ENCODE data around the gene VDR.
A peak's percentile ranks its signal among the peaks of the same experiment; 100 is the strongest.

The VDR gene

DNA sequence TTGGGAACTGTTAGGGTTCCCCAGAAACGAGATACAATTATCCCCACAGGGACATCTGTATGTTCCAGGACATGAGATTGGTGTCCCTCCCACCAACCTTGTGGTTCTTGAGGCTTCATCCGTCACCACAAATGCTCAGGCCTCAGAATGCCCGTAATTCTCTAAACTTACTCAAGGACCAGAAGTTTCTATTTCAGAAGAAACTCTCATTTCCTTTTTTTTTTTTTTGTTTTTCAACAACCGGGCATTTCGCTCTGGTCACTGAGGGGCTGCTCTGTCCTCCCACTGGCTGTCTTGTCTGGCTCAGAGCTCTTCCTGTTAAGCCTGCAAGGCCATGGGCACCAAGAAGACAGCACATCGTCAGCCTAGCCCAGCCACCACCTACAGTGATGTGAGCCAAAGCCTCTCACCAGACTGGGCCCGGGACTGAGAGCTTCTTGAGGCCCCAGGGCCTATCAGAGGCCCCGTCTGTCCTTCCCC, 36.2 kb downstream of the VDR start:
- DNase-seq (ENCODE audit: low read depth): no peak

DNA sequence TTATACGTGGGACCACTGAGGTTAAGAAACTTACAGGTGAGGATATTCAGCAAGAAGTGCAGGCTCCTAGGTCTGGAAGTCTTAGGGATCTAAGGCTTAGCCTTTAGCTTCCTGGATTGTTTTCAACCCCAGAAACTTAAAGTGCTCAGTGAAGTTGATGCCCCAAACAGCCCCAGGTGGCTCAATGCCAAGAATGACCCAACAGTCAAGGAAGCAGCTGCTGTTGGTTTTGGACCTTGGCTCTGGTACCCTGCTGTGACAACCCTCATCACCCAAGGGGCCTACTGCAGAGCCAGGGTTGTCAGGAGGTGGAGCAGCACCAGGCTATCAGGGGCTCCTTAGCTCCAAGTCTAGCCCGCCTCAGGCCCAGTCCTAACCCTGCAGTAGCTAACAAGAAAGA, 36.8 kb downstream of the VDR start:
- DNase-seq (ENCODE audit: low read depth): no peak

DNA sequence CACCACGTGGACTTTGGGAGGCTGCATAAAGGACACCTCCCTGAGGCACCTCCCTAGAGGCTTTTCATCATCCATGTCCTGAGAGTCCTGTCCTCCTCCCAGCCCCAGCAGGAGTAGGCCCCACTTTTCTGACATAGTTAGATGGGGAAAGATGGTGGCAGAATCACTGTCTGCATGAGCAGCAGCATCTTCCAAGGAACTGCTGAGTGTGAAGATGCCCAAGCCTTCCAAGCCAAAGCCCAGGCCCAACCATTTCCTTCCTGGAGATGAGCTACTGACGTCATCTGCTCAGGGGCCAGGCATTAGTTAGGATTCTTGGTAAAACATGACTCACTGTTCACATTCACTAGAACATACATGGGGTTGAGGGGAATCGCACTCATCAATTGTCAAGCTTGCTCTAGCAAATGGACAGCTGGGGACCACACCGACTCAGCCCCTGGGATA, 37.3 kb downstream of the VDR start:
- peak; percentile 94 for DNase-seq (ENCODE audit: low read depth)

DNA sequence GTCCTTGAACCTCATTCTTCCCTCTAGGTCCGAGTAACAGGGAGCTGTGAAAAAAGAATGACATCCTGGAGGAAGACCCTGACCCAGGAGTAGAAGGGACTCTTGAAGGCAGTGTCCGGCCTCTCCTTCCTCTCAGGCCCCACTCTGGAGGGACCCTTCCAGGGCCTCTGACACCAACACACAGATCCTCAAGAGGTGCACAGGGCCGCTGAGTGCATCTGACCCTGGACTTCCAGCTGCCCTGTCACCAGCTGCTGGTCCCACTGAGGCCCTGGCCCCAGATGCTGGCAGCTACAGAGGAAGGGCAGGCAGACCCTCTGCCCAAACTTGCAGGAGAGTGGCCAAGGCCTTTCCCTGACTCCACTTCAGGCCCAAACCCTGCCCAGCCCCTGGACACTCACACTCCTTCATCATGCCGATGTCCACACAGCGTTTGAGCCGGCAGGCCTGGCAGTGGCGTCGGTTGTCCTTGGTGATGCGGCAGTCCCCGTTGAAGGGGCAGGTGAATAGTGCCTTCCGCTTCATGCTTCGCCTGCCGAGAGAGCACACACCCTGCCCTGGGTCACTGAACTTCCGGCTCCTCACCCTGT, 40.1 kb downstream of the VDR start:
- DNase-seq (ENCODE audit: low read depth): no peak

DNA sequence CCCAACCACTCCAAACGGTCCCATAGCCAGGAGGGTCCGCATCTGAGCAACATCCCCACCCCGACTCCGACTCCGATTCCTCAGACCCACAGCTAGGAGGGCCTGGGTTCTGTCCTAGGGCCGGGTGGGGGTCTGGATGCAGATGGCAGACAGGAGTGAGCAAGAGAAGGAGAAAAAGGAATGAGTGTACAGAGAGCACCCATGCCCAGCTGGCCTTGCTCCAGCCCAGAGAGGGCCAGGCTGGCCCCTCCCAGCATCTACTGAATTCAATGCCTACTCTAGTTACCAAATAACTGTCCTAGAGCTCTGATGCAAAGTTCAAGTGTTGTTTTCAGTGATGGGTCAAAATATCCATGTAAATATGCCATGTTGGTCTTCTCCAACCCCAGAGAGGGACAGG, 40.8 kb downstream of the VDR start:
- no peak for DNase-seq (ENCODE audit: low read depth)

DNA sequence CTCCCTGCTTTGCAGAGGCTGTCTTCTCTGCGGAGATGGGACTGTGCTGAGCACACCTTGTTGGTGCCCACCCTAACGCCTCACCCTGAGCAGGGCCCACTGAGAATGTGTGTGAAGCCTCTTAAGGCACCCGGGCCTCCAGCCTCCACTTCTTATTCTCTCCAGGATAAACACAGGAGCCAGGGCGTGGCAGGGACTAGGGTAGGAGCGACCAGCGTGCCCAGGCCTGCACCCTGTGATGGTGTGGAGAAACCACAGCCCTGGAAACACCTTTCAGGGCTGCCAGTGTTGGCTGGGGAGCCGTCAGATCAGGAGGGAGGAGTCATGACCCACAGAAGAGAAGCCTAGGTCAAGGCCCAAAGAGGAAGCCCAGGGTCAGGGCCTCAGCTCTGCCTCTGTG, 41.3 kb downstream of the VDR start:
- DNase-seq (ENCODE audit: low read depth): no peak

DNA sequence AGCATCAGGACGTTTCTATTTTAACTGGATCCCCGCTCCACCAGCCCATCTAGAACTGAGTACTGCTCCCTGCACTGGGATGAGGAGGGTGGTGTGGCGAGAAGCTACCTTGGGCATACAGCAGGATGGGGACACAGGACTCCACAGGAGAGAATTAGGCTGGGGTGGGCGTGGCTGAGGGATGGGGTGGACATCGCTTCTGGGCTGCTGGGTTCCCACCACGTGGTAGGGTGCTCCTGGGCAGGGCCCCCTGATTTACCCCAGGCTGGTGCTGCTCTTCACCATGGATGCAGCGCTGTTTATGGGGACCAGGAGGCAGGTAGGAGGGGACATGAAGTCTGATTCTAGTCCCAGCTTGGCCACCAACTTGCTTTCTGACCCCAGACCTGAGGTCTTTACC, 41.9 kb downstream of the VDR start:
- DNase-seq (ENCODE audit: low read depth): no peak

DNA sequence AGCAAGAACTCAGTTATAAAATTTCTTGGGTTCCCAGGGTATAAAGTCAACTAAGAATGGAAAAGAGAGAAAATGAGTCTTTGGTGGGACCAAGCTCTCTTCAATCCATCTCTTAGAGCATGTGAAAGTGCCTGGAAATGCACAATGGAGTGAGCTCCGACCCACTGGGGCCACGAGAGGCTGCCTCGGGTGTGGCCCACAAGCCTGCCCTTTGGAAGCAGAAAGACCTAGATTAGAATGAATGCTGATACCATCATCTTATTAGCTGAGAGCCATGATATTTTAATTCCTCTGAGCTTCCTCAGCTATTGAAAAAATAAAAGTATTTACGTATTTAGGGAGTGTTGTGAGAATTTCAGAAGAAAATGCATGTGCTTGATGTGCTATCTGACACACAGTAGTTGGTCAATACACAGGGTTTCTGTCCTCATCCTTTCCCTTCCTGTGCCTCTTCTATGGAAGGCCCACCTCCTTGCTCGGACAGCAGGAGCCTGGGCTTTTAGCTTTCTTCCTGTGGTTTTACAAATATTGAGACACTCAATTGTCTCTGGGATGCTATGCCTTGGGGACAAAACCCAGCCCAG, 42.5 kb downstream of the VDR start:
- no peak for DNase-seq (ENCODE audit: low read depth)

DNA sequence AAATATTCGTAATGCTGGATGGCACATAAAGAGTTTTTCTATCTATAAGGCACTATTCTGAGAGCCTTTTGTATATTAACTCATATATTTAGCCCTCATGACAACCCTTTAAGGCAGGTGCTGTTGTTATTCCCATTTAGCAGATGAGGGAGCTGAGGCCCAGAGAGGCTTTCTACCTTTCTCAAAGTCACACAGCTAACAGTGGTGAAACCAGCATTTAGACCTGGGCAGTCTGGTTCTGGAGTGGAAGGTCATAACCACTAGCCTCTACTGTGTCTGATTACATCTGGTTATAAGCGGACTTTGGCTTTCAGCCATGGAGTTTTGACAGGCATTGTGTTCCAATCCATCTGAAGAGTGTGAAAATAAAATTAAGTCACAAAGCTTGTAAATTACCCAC, 43.9 kb downstream of the VDR start:
- no peak for DNase-seq (ENCODE audit: low read depth)

DNA sequence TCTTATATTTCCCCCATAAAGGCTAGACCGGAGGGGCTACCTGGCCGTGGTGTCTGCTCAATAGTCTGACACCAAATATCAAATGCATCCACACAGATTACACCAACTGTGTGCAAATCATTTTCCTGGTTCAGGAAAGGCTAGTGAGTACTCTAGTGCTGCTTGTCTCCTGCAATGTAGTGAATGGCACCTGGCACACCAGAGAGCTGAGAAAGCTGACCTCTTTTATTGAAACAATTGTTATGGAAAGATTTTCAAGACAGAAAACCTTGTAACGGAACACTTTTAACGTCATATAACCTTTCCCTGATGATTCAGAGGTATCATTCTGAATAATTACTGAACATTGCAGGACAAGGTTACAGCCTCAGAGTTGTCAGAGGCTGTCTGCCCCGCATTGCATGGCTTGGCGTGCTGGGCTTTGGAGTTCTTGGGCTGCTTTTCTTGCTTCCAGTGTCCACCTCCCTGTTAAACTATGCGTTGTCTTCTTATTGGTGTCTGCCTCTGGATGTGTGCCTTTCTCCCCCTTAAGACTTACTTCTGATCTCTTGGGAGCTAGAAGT, 44.4 kb downstream of the VDR start:
- DNase-seq (ENCODE audit: low read depth): no peak

DNA sequence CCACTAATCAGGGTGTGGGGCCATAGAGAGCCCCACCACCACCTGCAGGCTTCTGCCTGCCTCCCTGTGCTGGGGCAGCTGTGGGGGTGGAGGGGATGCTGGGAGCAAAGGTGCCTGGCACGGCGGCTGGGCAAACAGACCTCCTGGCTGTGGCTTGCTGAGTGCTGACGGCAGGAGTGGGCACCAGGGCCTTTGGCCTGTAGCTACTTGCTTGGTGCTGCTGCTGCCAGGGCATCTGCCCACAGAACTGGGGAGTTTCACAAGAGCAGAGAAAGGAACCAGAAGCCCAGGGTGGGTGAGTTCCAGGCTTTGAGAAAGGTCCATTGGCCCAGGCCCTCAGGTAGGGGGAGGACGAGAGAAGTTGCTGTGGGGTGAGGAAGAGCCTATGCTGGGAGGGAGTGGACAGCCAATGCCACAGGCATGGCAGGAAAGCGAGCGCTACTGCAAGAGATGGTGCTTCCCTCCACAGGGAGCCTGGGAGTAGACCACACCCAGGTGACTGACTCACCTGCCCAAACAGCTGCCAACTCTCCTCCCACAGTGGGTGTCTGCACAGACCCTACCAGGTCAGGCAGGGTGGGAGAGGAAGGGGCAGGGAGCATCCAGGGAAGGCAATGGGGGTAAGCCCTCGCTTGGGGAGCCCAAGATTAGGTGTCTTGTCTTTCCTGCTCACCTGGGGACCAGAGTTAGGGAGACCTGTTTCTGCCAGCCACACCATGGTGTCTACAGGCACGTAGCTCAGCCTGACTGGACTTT, 46.1 kb downstream of the VDR start:
- DNase-seq (ENCODE audit: low read depth): no peak

DNA sequence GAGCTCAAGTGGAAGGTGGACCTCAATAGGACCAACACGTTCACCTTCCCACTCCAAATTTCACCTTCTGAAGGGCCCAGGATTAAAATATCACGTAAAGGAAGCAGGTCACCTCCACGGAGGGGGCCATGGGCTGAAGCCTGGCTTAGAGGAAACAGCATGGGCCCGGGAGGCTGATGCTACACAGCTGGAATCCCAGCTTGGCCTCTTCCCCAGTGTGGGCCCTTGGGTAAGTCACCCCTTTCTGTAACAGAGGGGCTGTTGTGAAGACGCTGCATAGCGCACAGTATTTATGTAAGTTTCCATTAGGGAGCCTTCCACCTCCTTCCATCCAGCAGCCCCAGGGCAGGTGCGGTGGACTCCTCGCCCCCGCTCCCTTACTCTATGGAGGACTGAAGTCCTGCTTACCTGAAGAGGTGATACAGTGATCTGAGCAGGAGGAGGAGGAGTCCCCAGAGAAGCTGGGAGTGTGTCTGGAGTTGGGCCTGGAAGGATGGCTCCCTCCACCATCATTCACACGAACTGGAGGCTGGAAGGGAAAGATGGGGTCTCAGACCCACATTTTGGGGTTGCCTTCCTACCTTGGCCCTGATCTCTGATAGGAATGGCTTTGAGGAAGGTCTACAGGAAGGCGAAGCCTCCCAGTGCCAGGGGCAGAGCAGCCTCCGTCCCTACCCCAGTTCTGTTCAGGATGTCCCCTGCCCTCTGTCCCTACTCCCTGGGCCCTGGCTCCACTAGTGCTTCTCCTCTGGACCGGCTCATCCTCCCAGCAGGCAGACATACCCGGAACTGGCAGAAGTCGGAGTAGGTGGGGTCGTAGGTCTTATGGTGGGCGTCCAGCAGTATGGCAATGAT, 47.8 kb downstream of the VDR start:
- DNase-seq (ENCODE audit: low read depth): no peak

DNA sequence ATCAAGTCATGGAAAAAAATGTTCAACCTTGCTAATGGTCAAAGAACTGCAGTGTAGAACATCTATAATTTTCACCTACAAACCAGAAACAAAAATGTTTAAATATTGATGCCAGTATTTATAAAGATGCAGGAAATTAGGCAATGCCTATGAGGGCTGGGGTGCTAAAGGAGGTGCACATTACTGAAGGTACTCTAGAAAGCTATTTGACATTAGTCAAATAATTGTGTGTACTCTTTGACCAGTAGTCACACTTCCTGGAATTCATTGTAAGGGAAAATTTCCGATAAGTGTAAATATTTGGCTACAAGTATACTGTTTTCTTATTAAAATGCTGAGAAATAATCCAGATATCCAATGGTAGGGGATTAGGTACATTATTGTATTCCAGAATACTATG, 48.7 kb downstream of the VDR start:
- no peak for DNase-seq (ENCODE audit: low read depth)

DNA sequence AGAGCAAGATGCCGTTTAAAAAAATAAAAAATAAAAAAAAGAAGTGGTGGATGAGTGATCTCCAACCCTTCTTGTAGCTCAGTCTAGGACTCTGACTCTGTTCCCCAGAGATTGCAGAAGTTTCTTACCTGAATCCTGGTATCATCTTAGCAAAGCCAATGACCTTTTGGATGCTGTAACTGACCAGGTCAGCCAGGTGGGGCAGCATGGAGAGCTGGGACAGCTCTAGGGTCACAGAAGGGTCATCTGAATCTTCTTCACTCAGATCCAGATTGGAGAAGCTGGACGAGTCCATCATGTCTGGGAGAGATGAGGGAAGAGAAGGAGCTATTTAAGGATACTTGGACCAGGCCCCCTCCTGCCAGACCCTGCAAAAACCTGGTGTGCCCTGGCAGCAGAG, 49.3 kb downstream of the VDR start:
- DNase-seq (ENCODE audit: low read depth): no peak

DNA sequence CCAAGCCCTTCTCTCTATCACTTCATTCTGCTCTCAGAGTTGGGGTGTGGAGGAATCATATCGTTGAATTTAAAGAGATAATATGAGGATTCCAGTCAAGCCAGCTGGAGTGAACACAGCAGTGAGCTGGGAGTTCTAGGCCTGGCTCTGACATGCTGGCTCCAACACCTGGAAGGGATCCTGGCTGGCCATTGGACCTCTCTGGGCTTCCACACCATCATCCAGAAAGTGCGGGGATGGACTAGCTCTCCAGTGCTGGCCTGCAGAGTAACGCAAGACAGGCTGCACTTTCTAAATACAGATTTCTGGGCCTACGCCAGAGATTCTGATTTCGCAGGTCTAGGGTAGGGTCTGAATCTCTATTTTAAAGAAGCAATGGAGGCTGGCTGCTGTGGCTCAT, 50.3 kb downstream of the VDR start:
- DNase-seq (ENCODE audit: low read depth): no peak

DNA sequence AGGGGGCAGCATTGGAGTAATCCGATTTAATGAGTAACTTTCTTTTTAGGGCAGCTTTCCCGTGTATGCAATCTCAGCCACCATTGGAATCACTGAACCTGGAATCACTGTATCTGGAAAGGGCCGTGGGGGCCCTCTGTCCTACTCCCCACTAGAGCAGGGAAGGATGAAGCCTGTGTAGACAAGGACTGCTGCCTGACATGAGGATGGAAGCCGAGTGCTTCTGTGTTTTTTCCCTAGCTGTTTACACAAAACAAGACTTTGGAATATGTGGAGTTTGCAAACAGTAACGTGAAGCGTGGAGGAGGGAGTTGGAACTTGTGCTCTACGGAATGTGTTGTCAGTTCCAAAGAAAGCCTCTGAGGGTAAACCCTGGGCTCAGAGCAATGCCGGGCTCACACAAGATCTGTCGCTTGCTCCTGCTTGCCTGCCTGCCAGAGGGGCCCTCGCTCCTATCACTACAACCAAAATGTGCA, 52.7 kb downstream of the VDR start:
- no peak for DNase-seq (ENCODE audit: low read depth)

DNA sequence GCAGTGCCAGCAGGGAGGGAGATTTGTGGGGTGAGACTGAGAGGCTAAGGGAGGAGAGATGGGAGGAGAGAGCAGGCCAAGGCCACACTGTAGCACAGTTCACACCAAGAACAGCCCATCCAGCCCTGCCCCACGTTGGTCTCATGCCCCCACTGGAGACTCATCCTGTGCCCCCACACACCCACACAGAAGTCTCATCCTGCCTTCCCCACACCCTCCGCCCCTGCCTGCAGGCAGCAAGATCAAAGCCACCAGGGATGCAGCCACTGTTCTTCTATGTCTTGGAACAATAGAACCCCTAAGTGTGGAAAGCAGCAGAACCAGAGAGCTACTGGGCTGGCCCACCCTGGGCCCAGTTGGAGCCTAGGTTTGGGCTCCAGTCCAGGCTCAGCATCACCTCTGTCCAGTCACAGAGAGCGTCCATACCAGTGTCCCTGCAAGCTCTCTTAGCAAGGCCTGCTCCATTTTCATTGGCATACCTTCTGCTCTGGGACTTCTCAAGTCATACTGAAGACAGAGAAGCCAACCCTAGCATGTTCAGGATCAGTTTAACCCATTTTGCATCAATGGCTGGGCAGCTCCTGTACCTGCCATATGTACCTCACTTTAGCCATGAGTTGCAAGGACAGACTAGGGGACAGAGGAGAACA, 53.4 kb downstream of the VDR start:
- no peak for DNase-seq (ENCODE audit: low read depth)

DNA sequence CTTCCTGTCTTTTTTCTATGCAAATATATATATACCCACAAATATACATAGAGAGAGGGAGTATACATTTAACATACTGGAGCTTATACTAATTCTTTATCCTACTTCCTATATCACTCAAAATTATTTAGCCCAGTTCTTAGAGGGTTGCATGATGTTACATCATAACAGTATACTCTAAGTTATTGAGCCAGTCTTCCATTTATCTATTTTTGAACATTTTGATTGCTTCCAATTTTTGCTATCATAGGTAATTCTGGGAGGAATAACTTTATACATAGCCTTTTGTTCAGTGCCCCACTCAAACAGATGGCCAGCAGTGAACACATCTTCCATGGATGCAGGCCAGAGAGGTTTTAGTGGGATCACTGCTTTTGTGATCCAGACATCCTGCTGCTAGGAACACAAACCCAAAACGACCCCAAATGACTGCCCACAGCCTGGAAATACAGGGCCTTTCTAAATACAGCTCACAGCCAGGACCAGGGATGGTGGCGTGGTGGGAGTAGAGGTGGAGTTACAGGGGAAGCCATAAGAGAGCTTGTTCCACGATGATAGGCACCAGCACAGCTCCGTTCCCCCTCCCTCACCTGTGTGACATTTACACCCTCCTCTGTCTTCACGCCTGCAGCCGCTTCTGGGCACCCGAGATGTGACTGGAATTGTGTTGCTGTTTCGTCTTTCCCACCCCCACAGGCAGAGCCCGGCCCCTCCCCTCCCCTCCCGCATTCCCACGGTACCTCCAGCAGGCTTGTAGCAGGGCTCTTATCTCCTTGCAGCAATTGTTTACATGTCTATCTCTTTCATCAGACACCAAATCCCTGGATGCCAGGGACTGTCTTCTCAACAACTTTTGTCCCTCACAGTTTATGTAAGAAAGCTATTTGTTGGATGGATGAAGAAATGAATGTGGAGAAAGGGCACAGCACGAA, 54.4 kb downstream of the VDR start:
- DNase-seq (ENCODE audit: low read depth): no peak

DNA sequence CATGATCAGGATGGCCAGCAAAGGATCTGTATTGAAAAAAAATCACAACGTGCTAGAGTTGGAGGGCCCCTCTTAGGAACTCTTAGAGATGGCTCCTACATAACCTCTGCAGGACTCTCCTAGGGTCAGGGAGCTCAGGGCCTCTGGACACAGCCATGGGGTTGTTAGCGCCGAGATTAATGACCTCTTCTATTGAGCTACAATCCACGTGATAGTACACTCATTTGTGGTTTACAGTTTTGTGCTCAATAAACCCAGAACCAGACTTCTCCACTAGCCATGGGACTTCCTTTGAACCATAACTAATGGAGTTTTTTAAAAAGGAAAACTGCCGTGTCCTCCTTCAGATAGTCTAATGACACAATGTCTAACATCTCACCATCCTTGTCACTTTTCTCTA, 55.5 kb downstream of the VDR start:
- DNase-seq (ENCODE audit: low read depth): no peak

DNA sequence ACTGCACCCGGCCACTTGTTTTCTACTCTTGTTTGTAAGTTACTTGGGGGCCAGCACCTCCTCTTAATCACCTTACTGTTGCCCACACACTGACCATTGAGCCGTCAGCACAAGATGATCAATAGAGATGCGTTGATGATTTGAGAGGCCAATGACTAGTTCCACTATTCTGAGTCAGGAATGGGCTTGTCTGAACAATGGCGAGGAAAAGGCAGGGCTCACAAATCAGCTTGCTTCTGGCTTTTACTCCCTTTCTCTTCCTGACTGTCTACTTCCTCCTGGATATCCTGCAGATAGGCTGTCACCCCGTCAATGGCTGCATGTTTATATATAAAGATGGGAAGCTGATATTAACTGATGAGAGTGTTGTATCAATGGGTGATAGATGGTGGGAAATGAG, 55.9 kb downstream of the VDR start:
- DNase-seq (ENCODE audit: low read depth): no peak
